HFFc6 (cell line): ENCODE data around the gene LAMB4. TPM values are rescaled to one million over a fixed set of nuclear protein-coding genes. Genes with fewer than 3 reads are reported as not detected.

ENCODE experiments used
- DNase-seq: peaks from one replicate; pipeline ENCODE4 v3.0.0-alpha.2; 2018
- H3K27ac Mint-ChIP-seq: 2 replicates; pipeline ENCODE4 v1.8.0; 2020; ENCODE audit warnings: mild to moderate bottlenecking, mixed read lengths
- H3K27me3 Mint-ChIP-seq: 2 replicates; pipeline ENCODE4 v1.8.0; 2021; ENCODE audit warnings: mild to moderate bottlenecking, moderate library complexity, mixed read lengths; ENCODE audit not compliant: insufficient read depth
- H3K36me3 Mint-ChIP-seq: 2 replicates; pipeline ENCODE4 v1.8.0; 2021; ENCODE audit warnings: low read depth, mixed read lengths
- H3K4me1 Mint-ChIP-seq: 2 replicates; pipeline ENCODE4 v1.8.0; 2020; ENCODE audit warnings: low read depth, mixed read lengths
- H3K4me3 Mint-ChIP-seq: 2 replicates; pipeline ENCODE4 v1.8.0; 2020; ENCODE audit warnings: mild to moderate bottlenecking, moderate library complexity, mixed read lengths
- H3K9me3 Mint-ChIP-seq: 2 replicates; pipeline ENCODE4 v1.8.0; 2020; ENCODE audit warnings: mild to moderate bottlenecking, mixed read lengths
- total RNA-seq, 6 experiments: library from RNA; stranded (reverse); fragmentation: NEBNext Ultra II Directional; extraction: Animal tissue kit (Norgen Biotek cat#: 25700); gene quantifications; 2 replicates in 1 of 6; 3 replicates in 5 of 6; pipeline ENCODE4 v1.2.3, GENCODE V29; 2021
- TF ChIP-seq, protein P1 (sequence below): fragments of 200-600 bp; sonication (generic); IDR thresholded peaks from 2 replicates; pipeline ENCODE4 v1.5.0; 2021; ENCODE audit warnings: antibody characterized with exemption, mild to moderate bottlenecking

LAMB4 gene
- total RNA-seq, 6 experiments from 2014 or later: 0.16 to 0.24 TPM; not detected in 4

- H3K9me3 Mint-ChIP-seq: no peaks in the 10 kb centered on the region
- H3K36me3 Mint-ChIP-seq: no peaks in the 10 kb centered on the region
- DNase-seq: no peak
- H3K27me3 Mint-ChIP-seq: no peaks in the 10 kb centered on the region
- H3K27ac Mint-ChIP-seq: no peak overlapping the region
- peaks cover 52% of the 10 kb centered on the region for H3K4me1 Mint-ChIP-seq
- H3K4me3 Mint-ChIP-seq: no peak overlapping the region
- TF ChIP-seq, protein P1, sequence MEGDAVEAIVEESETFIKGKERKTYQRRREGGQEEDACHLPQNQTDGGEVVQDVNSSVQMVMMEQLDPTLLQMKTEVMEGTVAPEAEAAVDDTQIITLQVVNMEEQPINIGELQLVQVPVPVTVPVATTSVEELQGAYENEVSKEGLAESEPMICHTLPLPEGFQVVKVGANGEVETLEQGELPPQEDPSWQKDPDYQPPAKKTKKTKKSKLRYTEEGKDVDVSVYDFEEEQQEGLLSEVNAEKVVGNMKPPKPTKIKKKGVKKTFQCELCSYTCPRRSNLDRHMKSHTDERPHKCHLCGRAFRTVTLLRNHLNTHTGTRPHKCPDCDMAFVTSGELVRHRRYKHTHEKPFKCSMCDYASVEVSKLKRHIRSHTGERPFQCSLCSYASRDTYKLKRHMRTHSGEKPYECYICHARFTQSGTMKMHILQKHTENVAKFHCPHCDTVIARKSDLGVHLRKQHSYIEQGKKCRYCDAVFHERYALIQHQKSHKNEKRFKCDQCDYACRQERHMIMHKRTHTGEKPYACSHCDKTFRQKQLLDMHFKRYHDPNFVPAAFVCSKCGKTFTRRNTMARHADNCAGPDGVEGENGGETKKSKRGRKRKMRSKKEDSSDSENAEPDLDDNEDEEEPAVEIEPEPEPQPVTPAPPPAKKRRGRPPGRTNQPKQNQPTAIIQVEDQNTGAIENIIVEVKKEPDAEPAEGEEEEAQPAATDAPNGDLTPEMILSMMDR: no peak
Observed at GRCh38 chr7:108026647-108027046, 103.5 kb downstream of the LAMB4 start.

- H3K4me1 Mint-ChIP-seq: peaks cover 47% of the 10 kb centered on the region
- no peak for DNase-seq
- no peaks in the 10 kb centered on the region for H3K27me3 Mint-ChIP-seq
- no peak overlapping the region for H3K4me3 Mint-ChIP-seq
- H3K36me3 Mint-ChIP-seq: no peaks in the 10 kb centered on the region
- H3K27ac Mint-ChIP-seq: no peak overlapping the region
- TF ChIP-seq, protein P1: no peak
- H3K9me3 Mint-ChIP-seq: no peaks in the 10 kb centered on the region
Observed at GRCh38 chr7:108026116-108026515, 104.0 kb downstream of the LAMB4 start.

GRCh38 chr7:108024538-108024937, 105.6 kb downstream of the LAMB4 start:
- no peak for DNase-seq
- TF ChIP-seq, protein P1: no peak
- H3K9me3 Mint-ChIP-seq: no peaks in the 10 kb centered on the region
- peaks cover 31% of the 10 kb centered on the region for H3K4me1 Mint-ChIP-seq
- no peak overlapping the region for H3K4me3 Mint-ChIP-seq
- no peak overlapping the region for H3K27ac Mint-ChIP-seq
- no peaks in the 10 kb centered on the region for H3K36me3 Mint-ChIP-seq
- no peaks in the 10 kb centered on the region for H3K27me3 Mint-ChIP-seq

- Mint-ChIP-seq H3K9me3 (no peaks in the 10 kb centered on the region), H3K27ac (no peak overlapping the region), H3K4me3 (no peak overlapping the region), H3K27me3 (no peaks in the 10 kb centered on the region), H3K4me1 (peaks cover 35% of the 10 kb centered on the region), H3K36me3 (no peaks in the 10 kb centered on the region)
- TF ChIP-seq, protein P1: no peak
- no peak for DNase-seq
Observed at GRCh38 chr7:108020585-108020984, 109.6 kb downstream of the LAMB4 start.

- H3K27me3 Mint-ChIP-seq: no peaks in the 10 kb centered on the region
- DNase-seq: no peak
- no peaks in the 10 kb centered on the region for H3K9me3 Mint-ChIP-seq
- TF ChIP-seq, protein P1: no peak
- H3K4me1 Mint-ChIP-seq: peaks cover 54% of the 10 kb centered on the region
- H3K27ac Mint-ChIP-seq: no peak overlapping the region
- H3K4me3 Mint-ChIP-seq: no peak overlapping the region
- no peaks in the 10 kb centered on the region for H3K36me3 Mint-ChIP-seq
Observed at GRCh38 chr7:108018668-108019067, 111.5 kb downstream of the LAMB4 start.

- Mint-ChIP-seq H3K27ac (no peak overlapping the region), H3K4me3 (no peak overlapping the region), H3K36me3 (no peaks in the 10 kb centered on the region), H3K4me1 (peaks cover 55% of the 10 kb centered on the region), H3K27me3 (no peaks in the 10 kb centered on the region), H3K9me3 (no peaks in the 10 kb centered on the region)
- TF ChIP-seq, protein P1: no peak
- DNase-seq: no peak
Observed at GRCh38 chr7:108017776-108018151, 112.4 kb downstream of the LAMB4 start.
